Smooth muscle cell (in vitro differentiated cells): Measurements from ENCODE around the gene RBM15B. TPM values are rescaled to one million over a fixed set of nuclear protein-coding genes. Genes with fewer than 3 reads are reported as not detected.

Experiments used
- DNase-seq: peaks from one replicate; lab custom pipeline; 2025; ENCODE audit not compliant: unreplicated experiment; lab: John Stamatoyannopoulos, UW
- H2AFZ ChIP-seq: fragments of 200-600 bp; sonication (generic); 2 replicates; pipeline ENCODE4 v1.6.0; 2016; ENCODE audit warnings: antibody characterized with exemption, low read depth, mild to moderate bottlenecking
- H3F3A ChIP-seq: fragments of 200-600 bp; sonication (generic); 2 replicates; pipeline ENCODE4 v1.6.0; 2017; ENCODE audit warnings: antibody characterized with exemption, low read depth
- H3K27ac ChIP-seq: fragments of 200-600 bp; sonication (generic); 2 replicates; pipeline ENCODE4 v1.5.1; 2016; ENCODE audit warnings: low read depth, mild to moderate bottlenecking
- H3K27me3 ChIP-seq: fragments of 200-600 bp; sonication (generic); 2 replicates; pipeline ENCODE4 v1.6.1; 2016; ENCODE audit warnings: low read depth, mild to moderate bottlenecking
- H3K36me3 ChIP-seq: fragments of 200-600 bp; sonication (generic); 2 replicates; pipeline ENCODE4 v1.5.1; 2016; ENCODE audit warnings: low read depth
- H3K4me1 ChIP-seq: fragments of 200-600 bp; sonication (generic); 2 replicates; pipeline ENCODE4 v1.5.1; 2016; ENCODE audit warnings: low read depth
- H3K4me2 ChIP-seq: fragments of 200-600 bp; sonication (generic); 2 replicates; pipeline ENCODE4 v1.6.0; 2016; ENCODE audit warnings: mild to moderate bottlenecking
- H3K4me3 ChIP-seq: fragments of 200-600 bp; sonication (generic); 2 replicates; pipeline ENCODE4 v1.5.1; 2016; ENCODE audit warnings: mild to moderate bottlenecking
- H3K79me2 ChIP-seq: fragments of 200-600 bp; sonication (generic); 2 replicates; pipeline ENCODE4 v1.6.0; 2016; ENCODE audit warnings: low read depth, mild to moderate bottlenecking
- H3K9ac ChIP-seq: fragments of 200-600 bp; sonication (generic); 2 replicates; pipeline ENCODE4 v1.6.0; 2016; ENCODE audit warnings: low read depth
- H3K9me3 ChIP-seq: fragments of 200-600 bp; sonication (generic); replicated peaks from 2 replicates; pipeline ENCODE4 v1.5.1; 2016; ENCODE audit warnings: low read depth
- H4K20me1 ChIP-seq: fragments of 200-600 bp; sonication (generic); 2 replicates; pipeline ENCODE4 v1.6.0; 2016; ENCODE audit warnings: low read depth
- CTCF ChIP-seq: fragments of 200-600 bp; sonication (generic); IDR thresholded peaks from 2 replicates; pipeline ENCODE4 v1.5.1; 2017; ENCODE audit warnings: borderline replicate concordance, mild to moderate bottlenecking, antibody characterized with exemption; ENCODE audit not compliant: insufficient read depth, poor library complexity, severe bottlenecking
- WGBS: methylation state at CpG from one replicate; pipeline ENCODE4 v1.1.7; 2016; ENCODE audit warnings: low lambda C conversion rate; 5-methylcytosine and 5-hydroxymethylcytosine counted together
- polyA plus RNA-seq: library from polyadenylated mRNA; unstranded; fragments of >200 nt; fragmentation: Nextera tagmentation; extraction: Ambion mirVana; gene quantifications from 2 replicates; pipeline ENCODE4 v1.2.1, GENCODE V29; 2016
- total RNA-seq: library from RNA; depleted of rRNA; stranded (reverse); fragments of >200 nt; gene quantifications from 2 replicates; pipeline ENCODE4 v1.2.3, GENCODE V29; 2014

The RBM15B gene
- total and polyA plus RNA-seq, 2 experiments from 2014 or later, result 21.7 to 38.0 TPM

GRCh38 chr3:51400166-51400565 is 9.1 kb downstream of the RBM15B start:
- Histone ChIP-seq H2AFZ (no peak overlapping the region), H3K36me3 (no peaks in the 10 kb centered on the region), H3K27ac (no peak overlapping the region), H3K4me1 (peaks cover 5% of the 10 kb centered on the region), H3K27me3 (no peaks in the 10 kb centered on the region), H3K9me3 (no peaks in the 10 kb centered on the region), H3K4me3 (no peak overlapping the region), H3K79me2 (peaks cover 7% of the 10 kb centered on the region), H3K9ac (no peak overlapping the region), H4K20me1 (peaks cover 16% of the 10 kb centered on the region), H3K4me2 (no peak overlapping the region), H3F3A (peaks cover 15% of the 10 kb centered on the region)
- TF ChIP-seq CTCF, result no peak
- 89% methylated on average over 4 of the region's 4 CpGs for WGBS
- no peak for DNase-seq

DNA sequence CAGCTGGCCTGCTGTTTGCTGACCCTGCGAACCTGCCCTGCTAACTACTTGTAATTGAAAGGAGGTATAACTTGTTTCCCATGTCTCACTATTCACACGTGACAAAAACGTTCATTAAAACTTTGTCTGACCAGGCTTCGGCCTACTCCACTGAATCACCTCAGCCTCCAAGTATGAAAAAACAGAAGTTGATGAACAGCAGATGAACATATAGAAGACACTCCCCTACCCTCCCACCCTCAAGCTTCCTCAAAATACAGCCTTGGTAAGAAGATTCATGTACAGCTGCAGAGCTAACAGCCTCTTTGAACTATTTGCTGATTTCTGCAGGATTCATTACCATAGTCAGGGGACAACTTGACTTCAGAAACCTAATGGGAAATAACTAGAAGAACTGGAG is 10.7 kb downstream of the RBM15B start:
- over 99% methylated on average over 4 of the region's 4 CpGs for WGBS
- H3F3A ChIP-seq, result peaks cover under 1% of the 10 kb centered on the region
- peaks cover under 1% of the 10 kb centered on the region for H4K20me1 ChIP-seq
- H3K4me3 ChIP-seq, result no peak overlapping the region
- no peaks in the 10 kb centered on the region for H3K4me1 ChIP-seq
- H3K9me3 ChIP-seq, result no peaks in the 10 kb centered on the region
- no peak overlapping the region for H3K9ac ChIP-seq
- no peak overlapping the region for H2AFZ ChIP-seq
- DNase-seq, result no peak
- H3K36me3 ChIP-seq, result no peaks in the 10 kb centered on the region
- H3K27ac ChIP-seq, result no peak overlapping the region
- peaks cover 2% of the 10 kb centered on the region for H3K79me2 ChIP-seq
- TF ChIP-seq CTCF, result no peak
- H3K27me3 ChIP-seq, result no peaks in the 10 kb centered on the region
- H3K4me2 ChIP-seq, result no peak overlapping the region

- Histone ChIP-seq H3K9ac (no peak overlapping the region), H3K79me2 (no peaks in the 10 kb centered on the region), H4K20me1 (no peaks in the 10 kb centered on the region), H3K4me1 (no peaks in the 10 kb centered on the region), H3K27ac (no peak overlapping the region), H2AFZ (no peak overlapping the region), H3K4me2 (no peak overlapping the region), H3K36me3 (no peaks in the 10 kb centered on the region), H3F3A (no peaks in the 10 kb centered on the region), H3K27me3 (no peaks in the 10 kb centered on the region), H3K9me3 (no peaks in the 10 kb centered on the region), H3K4me3 (no peak overlapping the region)
- TF ChIP-seq CTCF, result no peak
- no peak for DNase-seq
Measured at GRCh38 chr3:51403675-51404074, 12.6 kb downstream of the RBM15B start.

DNA sequence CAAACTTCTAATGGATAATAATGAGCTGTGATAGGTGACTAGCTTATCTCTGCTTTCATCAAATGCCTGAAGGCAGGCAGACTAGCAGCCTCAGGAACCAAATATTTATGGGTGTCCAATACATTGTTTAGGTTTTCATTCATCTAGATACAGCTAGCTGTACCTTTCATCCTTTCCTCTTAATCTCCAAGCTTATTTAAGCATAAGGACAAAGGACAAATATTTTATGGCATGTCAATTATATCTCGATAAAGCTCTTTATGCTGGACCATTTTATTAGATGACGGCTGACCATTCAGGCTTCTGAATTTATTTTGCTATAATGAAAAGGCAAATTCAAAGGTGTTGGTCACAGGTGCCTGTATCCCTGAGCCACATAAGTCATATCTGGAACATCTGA is 16.9 kb downstream of the RBM15B start:
- TF ChIP-seq CTCF, result no peak
- no peaks in the 10 kb centered on the region for H3F3A ChIP-seq
- no peaks in the 10 kb centered on the region for H3K27me3 ChIP-seq
- no peak overlapping the region for H3K4me3 ChIP-seq
- no peak for DNase-seq
- H2AFZ ChIP-seq, result no peak overlapping the region
- H3K9ac ChIP-seq, result no peak overlapping the region
- H3K79me2 ChIP-seq, result no peaks in the 10 kb centered on the region
- no peak overlapping the region for H3K27ac ChIP-seq
- peaks cover 3% of the 10 kb centered on the region for H3K36me3 ChIP-seq
- H4K20me1 ChIP-seq, result no peaks in the 10 kb centered on the region
- H3K4me2 ChIP-seq, result no peak overlapping the region
- WGBS, result 92% methylated on average over 2 of the region's 2 CpGs
- H3K9me3 ChIP-seq, result no peaks in the 10 kb centered on the region
- H3K4me1 ChIP-seq, result no peaks in the 10 kb centered on the region
